Activated effector memory CD4-positive, alpha-beta T cell treated with anti-CD3 and anti-CD28 coated beads, Interleukin-2, amount 50 U/mL, for 16 hours (primary cell): ENCODE results near the gene TCF25.

Experiments
- DNase-seq: peaks from one replicate; pipeline ENCODE4 v3.0.0-alpha.2; 2020

TCF25 gene

GRCh38 chr16:89880477-89881367 lies 7.3 kb downstream of the TCF25 start:
- no peak for DNase-seq

DNA sequence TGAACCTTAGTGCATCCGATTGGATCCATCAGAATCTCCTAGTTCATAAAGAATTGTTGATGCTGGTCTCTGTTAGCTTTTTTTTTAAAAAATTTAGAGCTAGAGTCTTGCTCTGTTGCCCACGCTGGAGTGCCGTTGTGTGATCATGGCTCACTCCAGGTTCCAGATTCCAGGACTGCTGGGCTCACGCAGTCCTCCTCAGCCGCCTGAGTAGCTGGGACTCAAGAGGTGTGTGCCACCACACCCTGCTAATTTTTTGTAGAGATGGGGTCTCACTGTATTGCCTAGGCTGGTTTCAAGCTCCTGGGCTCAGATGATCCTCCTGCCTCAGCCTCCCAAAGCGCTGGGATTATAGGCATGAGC lies 8.0 kb downstream of the TCF25 start:
- no peak for DNase-seq

DNA sequence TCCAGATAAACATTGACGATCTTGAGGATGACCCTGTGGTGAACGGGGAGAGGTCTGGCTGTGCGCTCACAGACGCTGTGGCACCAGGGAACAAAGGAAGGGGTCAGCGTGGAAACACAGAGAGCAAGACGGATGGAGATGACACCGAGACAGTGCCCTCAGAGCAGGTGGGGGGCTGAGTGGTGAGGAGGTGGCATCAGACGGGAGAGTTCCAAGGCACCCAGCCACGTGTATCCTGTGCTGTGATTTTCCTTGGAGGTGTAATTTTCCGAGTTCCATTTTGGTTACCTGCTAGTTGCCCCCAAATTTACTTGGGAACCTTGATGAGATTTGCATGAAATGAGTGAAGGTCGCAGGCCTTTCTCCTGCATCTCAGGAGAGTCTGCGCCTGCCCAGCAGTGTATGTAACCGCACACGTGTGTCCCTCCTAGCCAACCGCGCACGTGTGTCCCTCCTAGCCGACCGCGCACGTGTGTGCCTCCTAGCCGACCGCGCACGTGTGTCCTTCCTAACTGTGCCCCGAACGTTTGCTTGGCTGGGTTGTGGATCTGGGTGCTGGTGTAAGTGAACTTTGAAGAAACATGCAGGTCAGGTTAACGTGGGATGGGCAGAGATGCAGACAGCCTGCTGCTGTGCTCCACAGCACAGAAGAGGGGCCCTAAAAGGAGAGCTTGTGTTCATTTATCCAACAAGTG lies 10.1 kb downstream of the TCF25 start:
- no peak for DNase-seq

DNA sequence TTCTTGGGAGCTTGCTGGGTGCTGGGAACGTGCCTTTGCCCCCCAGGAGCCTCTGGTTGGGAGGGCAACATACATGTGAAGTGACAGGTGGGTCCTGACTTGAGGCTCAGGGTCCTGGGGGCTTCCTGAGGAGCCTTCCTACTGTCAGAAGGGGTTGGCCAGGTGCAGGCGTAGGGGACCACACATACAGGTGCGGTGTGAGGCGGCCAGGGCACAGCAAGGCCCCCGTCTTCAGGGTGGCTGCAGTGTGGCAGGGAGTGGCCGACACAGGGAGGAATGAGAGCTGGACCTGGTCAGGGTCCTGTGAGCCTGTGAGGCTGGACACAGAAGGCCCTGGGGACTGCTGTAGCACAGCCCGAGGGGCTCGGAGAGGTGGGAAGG lies 10.6 kb downstream of the TCF25 start:
- DNase-seq: no peak

GRCh38 chr16:89887243-89887642 lies 13.9 kb downstream of the TCF25 start:
- DNase-seq: no peak

DNA sequence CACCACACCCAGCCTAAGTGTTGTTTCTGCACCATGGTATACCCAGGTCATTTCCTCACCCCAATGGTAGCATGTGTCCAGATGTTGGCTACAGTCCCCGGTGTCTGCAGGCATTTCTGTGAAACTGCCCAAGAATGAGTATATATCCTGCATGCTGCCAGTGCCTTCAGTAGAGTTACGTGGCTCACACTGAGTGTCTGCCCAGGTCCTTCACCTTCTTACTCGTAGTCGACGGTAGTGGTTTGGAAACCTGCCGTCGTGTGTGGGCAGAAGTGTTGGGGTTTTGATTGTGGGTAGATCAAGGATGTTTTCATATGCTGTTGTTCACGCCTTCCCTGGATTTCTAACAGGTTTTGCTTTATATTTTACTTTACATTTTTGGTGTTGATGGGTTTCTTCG lies 16.8 kb downstream of the TCF25 start:
- DNase-seq: no peak

DNA sequence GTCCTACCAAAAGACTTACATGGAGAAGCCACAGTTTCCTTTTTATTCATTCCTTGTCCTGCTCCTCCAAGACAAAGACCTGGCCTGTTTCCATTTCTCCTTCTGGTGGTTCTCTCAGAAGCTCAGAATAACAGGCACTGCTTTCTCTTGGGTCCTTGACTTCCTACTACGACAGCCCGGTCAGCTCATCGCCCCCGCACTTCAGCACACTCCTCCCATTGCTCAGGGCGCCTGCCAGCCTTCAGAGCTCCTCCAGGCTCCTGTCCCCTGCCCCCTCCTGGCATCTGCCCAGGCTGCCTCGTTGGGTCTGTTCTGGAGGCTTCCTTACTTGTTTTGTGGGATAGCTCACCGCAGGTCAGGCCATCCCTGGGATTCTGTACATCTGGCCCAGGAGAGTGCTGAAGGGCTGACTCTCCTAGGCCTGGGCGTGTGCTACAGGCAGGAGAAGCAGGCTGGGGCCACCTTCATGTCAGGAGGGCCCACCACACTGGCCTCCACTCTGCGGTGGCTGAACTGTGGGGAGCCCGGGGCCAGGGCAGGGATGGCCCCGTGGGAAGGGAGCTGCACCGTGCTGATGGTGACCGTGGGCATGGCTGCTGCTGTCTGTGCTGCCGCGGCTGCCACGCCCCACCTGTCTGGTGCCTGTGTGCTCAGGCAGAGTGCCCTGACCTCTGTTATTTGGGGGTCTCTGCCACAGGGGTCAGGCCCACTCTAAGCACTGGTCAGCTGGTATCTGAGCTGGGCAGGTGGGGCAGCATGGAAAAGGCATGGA lies 17.7 kb downstream of the TCF25 start:
- no peak for DNase-seq

DNA sequence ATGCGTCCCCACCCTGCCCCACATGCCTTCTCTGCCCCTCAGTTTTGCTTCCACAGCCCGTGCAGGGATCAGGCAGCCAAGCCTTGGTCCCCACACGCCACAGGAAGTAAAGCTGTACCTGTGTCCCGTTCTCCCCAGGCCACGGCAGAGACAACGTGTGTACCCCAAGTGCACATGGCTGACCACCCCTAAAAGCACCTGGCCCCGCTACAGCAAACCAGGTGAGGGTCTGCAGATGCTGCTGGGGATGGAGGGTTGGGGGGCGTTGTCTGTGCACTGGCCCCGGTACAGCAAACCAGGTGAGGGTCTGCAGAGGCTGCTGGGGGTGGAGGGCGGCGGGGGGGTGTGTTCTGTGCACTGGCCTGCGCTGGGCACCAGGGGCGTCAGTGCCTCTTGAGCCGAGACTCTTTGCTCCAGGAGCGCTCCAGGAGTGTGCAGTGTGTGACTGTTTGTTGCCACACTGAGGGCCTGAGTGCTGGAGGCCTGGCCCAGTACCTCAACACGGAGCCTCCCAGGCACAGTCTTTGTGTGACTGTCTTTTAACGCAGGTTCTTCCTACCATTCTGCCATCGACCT lies 18.8 kb downstream of the TCF25 start:
- DNase-seq: no peak

DNA sequence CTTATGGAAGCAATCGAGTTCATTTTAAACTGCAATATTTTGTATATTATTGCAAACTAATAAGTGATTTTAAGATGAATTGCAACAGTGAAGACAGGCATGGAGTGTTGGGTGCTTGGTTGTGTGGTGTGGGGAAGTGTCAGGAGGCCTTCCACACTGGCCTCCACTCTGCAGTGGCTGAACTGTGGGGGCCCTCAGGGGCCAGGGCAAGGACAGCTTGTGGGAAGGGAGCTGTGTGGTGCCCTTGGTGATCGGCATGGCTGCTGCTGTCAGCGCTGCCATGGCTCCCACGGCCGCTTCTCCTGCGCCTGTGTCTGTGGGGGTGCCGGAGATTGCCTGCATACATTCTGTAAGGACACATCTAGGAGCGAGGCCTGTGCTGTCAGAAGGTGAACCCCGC lies 19.2 kb downstream of the TCF25 start:
- DNase-seq: no peak

DNA sequence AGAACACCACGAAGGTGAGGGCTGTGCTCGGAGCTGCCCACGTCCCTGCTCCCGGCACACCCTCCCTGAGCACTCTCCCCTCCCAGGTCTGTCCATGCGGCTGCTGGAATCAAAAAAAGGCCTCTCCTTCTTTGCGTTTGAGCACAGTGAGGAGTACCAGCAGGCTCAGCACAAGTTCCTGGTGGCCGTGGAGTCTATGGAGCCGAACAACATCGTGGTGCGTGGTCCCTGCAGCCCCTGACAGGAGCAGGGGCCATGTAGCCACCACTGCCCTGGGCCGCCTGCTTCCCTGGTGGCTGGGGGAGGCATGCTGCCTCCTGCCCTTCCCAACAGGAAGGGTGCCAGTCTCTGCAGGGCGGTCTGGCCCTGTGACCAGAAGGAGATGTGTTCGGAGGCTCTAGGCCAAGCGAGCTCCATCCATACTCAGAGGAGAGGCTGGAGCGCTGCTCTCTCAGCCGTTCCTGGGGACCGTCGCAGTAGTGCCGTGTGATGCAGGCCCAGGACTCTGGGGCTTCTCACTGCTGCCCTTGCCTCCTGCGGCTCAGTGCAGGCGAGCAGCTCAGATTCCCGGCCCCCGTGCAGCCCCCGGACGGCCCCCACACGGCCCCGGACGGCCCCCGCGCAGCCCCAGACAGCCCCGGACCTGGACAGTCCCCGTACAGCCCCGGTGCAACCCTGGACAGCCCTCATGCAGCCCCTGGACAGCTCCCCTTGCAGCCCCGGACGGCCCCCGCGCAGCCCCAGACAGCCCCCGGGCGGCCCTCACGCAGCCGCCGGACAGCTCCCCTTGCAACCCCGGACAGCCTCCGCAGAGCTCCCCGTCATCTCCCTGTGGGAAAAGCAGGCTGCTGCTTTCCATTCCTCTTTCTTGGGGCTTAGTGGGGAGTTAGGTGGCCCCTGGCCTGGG lies 20.5 kb downstream of the TCF25 start:
- no peak for DNase-seq

- DNase-seq: no peak
Measured at GRCh38 chr16:89895482-89896250, 22.3 kb downstream of the TCF25 start.

GRCh38 chr16:89897204-89897603 lies 23.8 kb downstream of the TCF25 start:
- DNase-seq: no peak

DNA sequence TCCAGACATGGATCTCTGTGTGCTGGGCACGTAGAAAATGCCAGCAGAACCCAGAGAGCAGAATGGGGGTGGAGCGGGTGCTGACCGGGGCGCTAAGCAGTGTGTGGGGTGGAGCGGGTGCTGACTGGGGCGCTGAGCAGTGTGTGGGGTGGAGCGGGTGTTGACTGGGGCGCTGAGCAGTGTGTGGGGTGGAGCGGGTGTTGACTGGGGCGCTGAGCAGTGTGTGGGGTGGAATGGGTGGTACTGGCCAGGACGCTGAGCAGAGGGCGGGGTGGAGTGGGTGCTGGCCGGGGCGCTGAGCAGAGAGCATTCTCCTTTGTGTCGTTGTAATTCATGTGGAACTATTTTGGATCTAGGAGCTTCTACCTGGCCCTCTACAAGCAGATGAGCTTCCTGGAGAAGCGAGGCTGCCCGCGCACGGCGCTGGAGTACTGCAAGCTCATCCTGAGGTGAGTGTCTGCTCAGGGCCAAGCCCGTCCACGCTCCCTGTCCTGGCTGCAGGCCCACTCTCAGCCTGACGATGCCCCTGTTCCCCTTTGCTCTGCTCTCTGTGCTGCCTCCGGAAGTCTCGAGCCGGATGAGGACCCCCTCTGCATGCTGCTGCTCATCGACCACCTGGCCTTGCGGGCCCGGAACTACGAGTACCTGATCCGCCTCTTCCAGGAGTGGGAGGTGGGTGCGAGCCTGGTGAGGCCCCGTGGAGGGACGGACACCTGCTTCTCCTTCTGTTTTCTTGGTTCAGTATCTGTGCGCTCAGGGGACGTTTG lies 25.0 kb downstream of the TCF25 start:
- no peak for DNase-seq

DNA sequence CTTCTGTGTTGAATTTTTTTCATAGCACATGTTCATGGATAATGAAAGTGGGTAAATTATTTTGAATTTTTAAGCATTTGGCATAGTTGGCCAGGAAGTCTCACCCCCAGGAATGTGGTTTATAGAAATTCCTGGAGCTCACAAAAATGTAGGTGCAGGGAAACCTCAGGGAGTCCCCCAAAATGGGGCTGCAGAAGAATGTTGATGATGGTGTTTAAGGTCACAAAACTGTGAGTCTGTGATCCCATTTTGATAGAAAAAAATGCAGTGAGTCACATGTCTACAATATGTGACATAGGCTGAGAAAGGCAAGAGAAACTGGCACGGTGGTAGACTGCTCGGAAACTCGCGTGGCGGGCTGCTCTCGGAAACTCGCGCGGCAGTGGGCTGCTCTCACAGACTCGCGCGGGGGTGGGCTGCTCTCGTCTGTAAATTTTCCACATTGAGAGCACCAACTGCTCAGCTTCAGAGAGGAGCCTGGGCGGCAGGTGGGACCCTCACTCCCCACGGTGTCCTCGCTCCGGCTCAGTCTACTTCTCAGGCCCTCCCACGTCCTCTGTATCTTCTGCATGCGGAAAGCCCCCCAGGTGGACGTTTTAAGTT lies 26.6 kb downstream of the TCF25 start:
- no peak for DNase-seq

DNA sequence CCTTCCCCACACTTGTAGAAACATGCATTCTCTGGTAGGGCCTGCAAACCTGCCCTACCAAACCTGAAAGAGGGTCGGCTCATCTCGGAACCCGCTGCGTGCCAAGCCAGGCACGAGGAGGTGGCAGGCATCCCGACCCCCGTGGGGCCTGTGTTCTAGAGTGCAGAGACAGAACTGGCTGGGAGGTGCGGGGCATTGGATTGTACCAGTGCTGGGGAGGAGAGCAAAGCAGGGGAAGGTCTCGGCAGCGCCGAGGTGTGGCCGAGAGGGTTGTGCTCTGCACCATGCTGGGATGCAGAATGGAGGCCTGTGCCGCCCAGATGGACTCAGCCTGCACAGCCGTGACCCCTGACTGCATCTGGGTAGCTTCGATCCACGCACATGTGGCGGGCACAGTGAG lies 27.5 kb downstream of the TCF25 start:
- no peak for DNase-seq

DNA sequence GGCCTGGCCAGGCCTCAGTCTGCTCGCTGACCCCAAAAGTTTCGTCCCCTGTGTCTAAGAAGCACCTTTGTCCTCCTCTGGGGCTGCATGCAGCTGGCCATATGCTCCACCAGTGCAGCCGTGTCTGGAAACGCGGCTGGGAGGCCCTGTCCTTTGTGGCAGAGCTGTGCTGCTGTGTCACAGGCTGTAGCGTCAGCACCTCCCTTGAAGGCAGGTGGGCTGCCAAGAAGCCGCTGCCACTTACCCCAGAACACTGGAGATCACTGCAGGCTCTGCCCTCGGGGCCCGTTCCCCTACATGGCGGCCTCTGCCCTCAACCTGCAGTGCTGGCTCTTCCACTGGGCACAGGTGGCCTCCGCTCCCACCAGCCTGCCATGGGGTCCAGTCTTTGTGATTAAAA lies 29.6 kb downstream of the TCF25 start:
- no peak for DNase-seq

- no peak for DNase-seq
Measured at GRCh38 chr16:89903908-89904515, 30.6 kb downstream of the TCF25 start.

GRCh38 chr16:89904606-89905510 lies 31.5 kb downstream of the TCF25 start:
- no peak for DNase-seq
